HepG2 (cell line): Measurements from ENCODE around the gene ACTN4. TPM values are rescaled to one million over a fixed set of nuclear protein-coding genes. Genes with fewer than 3 reads are reported as not detected.
A peak's percentile ranks its signal among the peaks of the same experiment; 100 is the strongest.

Experiments
- AKNA ChIP-seq: sonication (generic); formaldehyde crosslinking; IDR thresholded peaks from 2 replicates; pipeline ENCODE4 v1.4.0; 2020; ENCODE audit warnings: missing genetic modification reagents, borderline replicate concordance
- ARID5B ChIP-seq: IDR thresholded peaks from 2 replicates; pipeline ENCODE4 v1.4.0; 2020; ENCODE audit warnings: mild to moderate bottlenecking, missing genetic modification reagents
- DR1 ChIP-seq: sonication (generic); formaldehyde crosslinking; IDR thresholded peaks from 2 replicates; pipeline ENCODE4 v1.8.0; 2021; ENCODE audit warnings: mild to moderate bottlenecking, missing genetic modification reagents, inconsistent platforms
- GATA4 ChIP-seq: sonication (generic); IDR thresholded peaks from 2 replicates; pipeline ENCODE4 v1.6.1; 2016; ENCODE audit warnings: antibody characterized with exemption, low read depth, borderline replicate concordance
- HHEX ChIP-seq: IDR thresholded peaks from 2 replicates; pipeline ENCODE4 v1.6.1; 2016; ENCODE audit warnings: control low read depth
- SMAD3 ChIP-seq: sonication (generic); formaldehyde crosslinking; IDR thresholded peaks from 2 replicates; pipeline ENCODE4 v1.4.0; 2020; ENCODE audit warnings: missing genetic modification reagents
- SRF ChIP-seq: IDR thresholded peaks from 2 replicates; pipeline ENCODE4 v1.6.1; 2011; ENCODE audit warnings: mild to moderate bottlenecking, low read depth, low read length, moderate library complexity
- TCF7 ChIP-seq: sonication (generic); IDR thresholded peaks from 2 replicates; pipeline ENCODE4 v1.6.1; 2016; ENCODE audit warnings: antibody characterized with exemption, low read depth
- TOPORS ChIP-seq: sonication (generic); formaldehyde crosslinking; IDR thresholded peaks from 2 replicates; pipeline ENCODE4 v1.8.0; 2023; ENCODE audit warnings: mild to moderate bottlenecking, missing genetic modification reagents
- U2AF2 ChIP-seq: fragments of 200-400 bp; formaldehyde crosslinking; IDR thresholded peaks from 2 replicates; pipeline ENCODE4 v1.6.1; 2017; ENCODE audit warnings: low read depth, mild to moderate bottlenecking, low read length
- ZBTB21 ChIP-seq: sonication (generic); formaldehyde crosslinking; IDR thresholded peaks from 2 replicates; pipeline ENCODE4 v1.4.0; 2020; ENCODE audit warnings: missing genetic modification reagents
- ZNF282 ChIP-seq: fragments of 450-650 bp; IDR thresholded peaks from 2 replicates; pipeline ENCODE4 v1.6.1; 2018; ENCODE audit not compliant: partially characterized antibody
- ZNF335 ChIP-seq: sonication (generic); formaldehyde crosslinking; IDR thresholded peaks from 2 replicates; pipeline ENCODE4 v1.4.0; 2020; ENCODE audit warnings: missing genetic modification reagents
- ZNF362 ChIP-seq: sonication (generic); formaldehyde crosslinking; IDR thresholded peaks from 2 replicates; pipeline ENCODE4 v1.4.0; 2020; ENCODE audit warnings: missing genetic modification reagents, mild to moderate bottlenecking, borderline replicate concordance
- ZNF598 ChIP-seq: sonication (generic); formaldehyde crosslinking; IDR thresholded peaks from 2 replicates; pipeline ENCODE4 v1.5.1; 2020; ENCODE audit warnings: mild to moderate bottlenecking, missing genetic modification reagents, borderline replicate concordance
- ZNF768 ChIP-seq: sonication (generic); formaldehyde crosslinking; IDR thresholded peaks from 2 replicates; pipeline ENCODE4 v1.4.0; 2020; ENCODE audit warnings: missing genetic modification reagents
- ZXDC ChIP-seq: sonication (generic); formaldehyde crosslinking; IDR thresholded peaks from 2 replicates; pipeline ENCODE4 v1.5.0; 2020; ENCODE audit warnings: mild to moderate bottlenecking, missing genetic modification reagents
- polyA plus RNA-seq, 8 experiments: library from polyadenylated mRNA; depleted of rRNA in 3 of 8; stranded (reverse) in 7 of 8; unstranded in 1 of 8; fragments of >200 nt; fragmentation: Illumina TruSeq in 4 of 8; extraction: Trizol in 4 of 8; gene quantifications; 2 replicates each; pipeline versions ENCODE4 v1.2.1 to v1.2.3, GENCODE V29; 2011 to 2016; ENCODE audit warnings: low read depth in 4 of 8, missing spikeins in 1 of 8, mixed read lengths in 1 of 8; ENCODE audit not compliant: insufficient read depth in 1 of 8
- total RNA-seq, 5 experiments: library from RNA; depleted of rRNA; stranded (reverse); fragments of >200 nt; fragmentation: Illumina TruSeq; extraction: Trizol; gene quantifications; 2 replicates each; pipeline ENCODE4 v1.2.3, GENCODE V29; 2016; ENCODE audit warnings: low read depth in 1 of 5

The ACTN4 gene
- total and polyA plus RNA-seq, 2 of the 13 experiments (the other 11 are each of a cell fraction or from before 2014, with no cell fraction given) = 171 to 192 TPM

GRCh38 chr19:38618590-38619360, 28.7 kb upstream of the ACTN4 start, which contains the start of gene EIF3K (continued):
- TF ChIP-seq ARID5B (CRISPR knock-in tag) = 0 out of 2 replicates have a peak, but pooled peaks have one; percentile 18
- TF ChIP-seq GATA4 = peak; percentile 36; the same call in 1 of the 2 replicates
- TF ChIP-seq ZNF362 (CRISPR knock-in tag) = no peak
- TF ChIP-seq SMAD3 (CRISPR knock-in tag) = no peak
- TF ChIP-seq TOPORS (CRISPR knock-in tag) = no peak
- TF ChIP-seq U2AF2 = no peak
- no peak for TF ChIP-seq HHEX
- TF ChIP-seq ZNF768 (CRISPR knock-in tag) = no peak
- no peak for TF ChIP-seq DR1 (CRISPR knock-in tag)
- TF ChIP-seq SRF = no peak
- TF ChIP-seq ZNF598 = 0 out of 2 replicates have a peak, but pooled peaks have one; percentile 43
- no peak for TF ChIP-seq TCF7
- TF ChIP-seq AKNA (CRISPR knock-in tag) = no peak
- TF ChIP-seq ZXDC (CRISPR knock-in tag) = no peak
- no peak for TF ChIP-seq ZNF282
- no peak for TF ChIP-seq ZBTB21 (CRISPR knock-in tag)
- no peak for TF ChIP-seq ZNF335 (CRISPR knock-in tag)
